GM20431 (cell line): ENCODE data around the gene CFAP100.

Experiments
- in situ Hi-C: fragments of 300-500 bp; cut with MseI, MboI; formaldehyde crosslinking; loops from one replicate; pipeline ENCODE4 v1.15.0; 2020; ENCODE audit warnings: low sequenced_read_pairs; ENCODE audit not compliant: unreplicated experiment

Gene CFAP100

DNA sequence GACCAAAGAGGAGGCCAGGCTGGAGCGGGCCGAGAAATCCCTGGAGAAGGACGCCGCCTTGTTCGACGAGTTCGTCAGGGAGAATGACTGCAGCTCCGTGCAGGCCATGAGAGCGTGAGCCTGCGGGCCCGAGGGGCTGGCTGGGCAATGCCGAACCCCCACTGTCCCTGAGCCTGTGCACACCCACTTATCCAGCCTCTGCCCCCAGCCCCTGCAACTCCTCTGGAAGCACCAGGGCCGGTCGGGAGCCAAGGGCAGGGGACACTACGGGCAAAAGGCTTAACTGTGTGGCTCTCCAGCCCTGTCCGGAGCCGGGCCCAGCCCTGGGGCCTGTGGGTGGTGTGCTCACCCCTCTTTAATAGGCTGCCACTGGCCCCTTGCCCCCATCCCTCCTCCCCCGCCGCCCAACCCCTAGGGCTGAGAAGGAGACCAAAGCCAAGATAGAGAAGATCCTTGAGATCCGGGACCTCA is 24.0 kb downstream of the CFAP100 start:
- in situ Hi-C loops: no loop called here

DNA sequence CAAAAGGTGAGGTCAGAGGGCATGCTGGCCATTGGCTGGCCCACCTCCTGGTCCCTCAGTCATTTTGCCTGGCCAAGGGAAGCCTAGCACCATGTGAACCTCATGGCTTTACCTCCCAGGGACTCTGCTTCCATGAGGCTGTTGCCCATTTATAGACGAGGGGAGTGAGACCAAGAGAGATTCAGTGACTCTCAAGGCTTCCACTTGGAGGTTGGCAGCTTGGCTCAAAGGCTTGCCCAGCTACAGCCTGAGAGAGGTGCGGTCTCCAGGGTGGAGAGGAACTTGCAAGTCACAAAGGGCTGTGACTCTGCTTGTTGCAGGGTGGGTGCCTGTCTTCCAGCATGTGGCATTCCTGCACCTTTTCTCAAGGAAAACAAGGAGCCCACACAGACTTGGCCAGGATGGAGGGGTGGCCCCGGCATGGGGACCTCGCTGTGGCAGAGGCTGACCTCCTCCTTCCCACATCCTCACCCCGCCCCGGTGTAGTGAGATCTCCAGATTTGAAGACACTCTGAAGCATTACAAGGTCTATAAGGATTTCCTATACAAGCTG is 24.5 kb downstream of the CFAP100 start:
- in situ Hi-C loops: no loop called here

DNA sequence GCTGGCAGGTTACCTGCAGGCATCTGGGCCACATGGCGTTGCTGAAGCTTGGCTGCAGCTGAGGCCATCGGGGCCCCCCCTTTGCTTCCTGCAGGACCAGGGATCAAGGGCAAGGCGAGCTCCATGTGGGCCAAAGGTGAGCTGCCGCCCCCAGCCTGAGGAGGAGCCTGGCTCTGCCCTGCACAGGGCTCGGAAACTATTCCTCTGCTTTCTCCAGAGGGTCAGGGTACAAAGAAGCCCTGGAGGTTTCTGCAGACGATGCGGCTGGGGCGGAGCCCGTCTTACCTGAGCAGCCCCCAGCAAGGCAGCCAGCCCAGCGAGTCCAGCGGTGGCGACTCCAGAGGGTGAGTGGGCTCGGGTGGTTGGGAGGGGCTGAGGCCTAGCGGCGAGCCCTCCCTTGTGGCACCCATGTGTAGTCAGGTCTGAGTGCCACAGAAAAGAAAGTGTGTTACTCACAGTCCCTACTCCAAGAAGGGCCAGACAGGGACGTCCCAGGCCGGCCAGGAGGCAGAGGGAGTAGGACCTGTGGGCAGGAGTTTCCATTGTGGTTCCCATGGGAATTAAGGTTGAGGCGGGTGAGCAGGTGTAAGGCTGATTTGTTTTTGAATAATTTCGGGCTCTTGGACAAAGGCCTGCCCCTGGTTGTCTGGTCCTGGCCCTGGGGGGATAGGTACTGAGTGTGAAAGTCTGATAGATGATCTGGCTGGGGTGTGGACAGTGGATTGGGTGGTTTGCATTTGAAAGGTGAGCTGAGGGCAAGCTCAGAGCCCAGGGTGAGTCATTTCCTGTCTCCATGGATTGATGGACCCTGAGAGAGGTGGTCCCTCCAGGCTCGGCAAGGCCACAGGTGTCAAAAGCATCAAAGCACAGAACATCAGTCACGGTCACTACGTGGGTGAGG is 25.4 kb downstream of the CFAP100 start:
- in situ Hi-C loops: no loop called here

DNA sequence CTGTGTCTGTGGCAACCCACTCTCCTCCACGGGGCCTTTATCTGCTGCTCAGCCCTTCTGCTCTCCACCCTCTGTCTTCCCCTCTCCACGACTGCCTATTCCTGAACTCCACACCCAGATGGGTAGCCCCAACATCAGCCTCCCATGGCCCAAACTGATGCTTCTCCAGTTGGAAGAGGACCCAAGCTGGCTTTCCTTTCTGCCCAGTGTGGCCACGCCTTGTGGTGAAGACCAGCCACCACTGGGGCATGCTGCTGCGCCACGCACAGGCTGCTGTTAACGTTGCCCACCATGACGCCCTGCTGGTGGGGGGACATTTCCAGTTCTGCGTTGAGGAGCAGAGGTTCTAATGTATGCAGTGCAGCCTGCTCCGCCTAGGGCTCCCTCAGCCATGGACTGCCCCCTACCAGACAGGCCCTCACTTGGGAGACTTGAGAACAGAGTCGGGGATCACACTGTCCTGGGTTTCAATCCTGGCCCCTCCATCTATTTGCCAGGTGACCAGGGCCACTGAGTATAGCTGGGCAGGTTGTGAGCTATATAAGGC is 26.9 kb downstream of the CFAP100 start:
- in situ Hi-C loops: no loop called here

DNA sequence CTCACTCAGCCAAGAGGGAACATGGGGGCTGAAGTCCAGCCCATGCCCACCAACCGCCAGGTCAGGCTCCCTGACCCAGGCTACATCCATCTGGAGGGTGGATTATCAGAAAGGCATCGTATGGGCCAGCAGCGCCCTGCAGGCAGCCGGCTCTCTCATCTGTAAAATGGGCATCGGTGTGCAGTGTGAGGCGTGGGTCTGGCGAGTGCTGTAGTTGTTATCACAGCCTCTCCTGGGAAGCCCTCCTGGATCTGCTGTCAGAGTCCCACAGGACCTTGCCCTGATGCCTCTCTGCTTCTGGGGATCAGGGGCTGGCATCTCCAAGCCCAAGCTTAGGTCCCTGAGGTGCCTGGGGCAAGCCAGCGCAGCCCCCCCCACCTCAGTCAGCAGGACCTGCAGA is 27.4 kb downstream of the CFAP100 start:
- in situ Hi-C loops: no loop called here

DNA sequence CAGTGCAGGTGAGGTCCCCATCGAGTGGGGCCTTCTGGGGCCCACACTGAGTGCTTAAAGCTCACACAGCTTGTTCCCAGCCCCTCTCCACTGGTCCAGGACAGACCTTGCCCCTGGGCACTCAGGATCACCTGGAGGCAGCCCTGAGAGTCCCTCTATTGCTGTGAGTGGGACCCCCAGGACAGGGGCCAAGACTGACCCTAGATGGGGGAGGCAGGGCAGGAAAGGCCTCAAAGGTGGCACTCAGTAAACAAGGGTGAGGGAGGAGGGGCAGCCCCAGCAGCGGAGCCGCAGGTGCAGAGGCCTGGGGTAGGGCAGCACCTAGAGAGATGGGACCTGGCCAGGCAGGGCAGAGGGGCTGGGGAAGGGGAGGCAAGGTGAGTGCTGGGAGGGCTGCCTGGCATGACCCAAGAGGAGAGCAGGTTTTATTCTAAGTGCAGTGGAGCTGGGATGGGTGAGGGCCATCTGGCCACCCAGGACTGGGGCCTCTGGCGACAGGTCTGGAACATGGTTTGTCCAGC is 27.9 kb downstream of the CFAP100 start:
- in situ Hi-C loops: no loop called here

DNA sequence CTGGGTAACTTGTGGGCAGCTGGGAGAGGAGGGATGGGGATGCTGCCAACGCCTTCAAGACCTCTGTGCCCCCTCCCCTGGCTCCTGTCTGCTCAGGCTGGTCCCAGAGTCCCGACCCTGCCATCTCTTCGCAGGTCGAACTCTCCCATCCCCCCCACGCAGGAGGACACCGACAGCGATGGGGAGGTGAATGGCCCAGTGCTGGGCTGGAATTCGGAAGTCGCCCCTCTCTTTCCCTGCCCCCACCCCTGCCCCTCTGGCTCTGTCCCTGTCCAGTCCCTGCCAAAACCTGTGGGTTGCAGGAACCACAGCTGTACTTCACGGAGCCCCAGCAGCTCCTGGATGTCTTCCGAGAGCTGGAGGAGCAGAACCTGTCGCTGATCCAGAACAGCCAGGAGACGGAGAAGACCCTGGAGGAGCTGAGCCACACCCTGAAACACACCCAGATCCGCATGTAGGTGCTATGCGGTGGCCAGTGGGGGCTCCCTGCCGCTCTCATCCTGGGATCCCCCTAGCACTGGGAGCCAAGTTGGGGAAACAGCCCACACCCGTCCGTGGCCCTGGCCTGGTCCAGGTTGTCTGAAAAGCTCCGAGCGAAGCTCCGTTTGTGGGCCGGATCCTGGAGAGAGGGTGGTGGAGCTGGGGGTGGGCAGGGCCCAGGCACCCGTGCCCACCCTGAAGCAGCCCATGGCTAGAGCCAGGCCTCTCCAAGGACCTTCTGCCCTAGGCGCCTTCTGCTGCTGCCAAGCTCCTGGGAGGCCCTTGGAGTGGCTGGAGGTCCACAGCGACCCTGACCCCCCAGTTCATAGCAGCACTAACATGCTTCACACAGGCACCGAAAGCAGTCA is 28.7 kb downstream of the CFAP100 start:
- in situ Hi-C loops: no loop called here

DNA sequence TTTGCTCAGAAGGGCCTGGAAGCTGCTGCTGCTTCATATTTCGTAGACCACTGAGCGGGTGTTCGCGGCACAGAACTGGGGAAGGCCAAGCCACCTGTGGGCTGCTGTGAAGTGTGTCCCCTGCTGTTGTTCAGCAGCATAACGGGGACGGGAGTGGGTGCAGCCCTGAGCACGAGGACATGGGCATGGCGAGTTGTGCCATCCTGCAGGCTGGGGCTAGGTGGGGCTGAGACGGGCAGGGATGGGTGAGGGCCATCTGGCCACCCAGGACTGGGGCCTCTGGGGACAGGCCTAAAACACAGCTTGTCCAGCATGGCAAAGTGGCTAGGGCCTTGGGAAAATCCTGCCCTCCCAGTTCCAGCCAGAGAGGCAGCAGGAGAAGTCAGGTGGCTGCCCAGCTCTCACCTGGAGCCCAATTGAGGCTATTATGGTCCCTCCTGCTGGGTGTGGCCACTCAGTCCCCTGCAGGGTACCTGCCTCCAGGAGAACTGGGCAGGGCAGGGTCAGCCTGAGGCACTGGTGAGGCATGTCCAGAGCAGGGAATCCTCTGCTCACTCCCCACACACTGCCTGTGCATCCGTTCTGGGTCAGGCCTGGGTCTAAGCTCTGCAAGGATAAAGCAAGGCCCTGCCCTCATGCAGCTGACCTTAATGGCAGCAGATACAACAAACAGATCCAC is 29.5 kb downstream of the CFAP100 start:
- in situ Hi-C loops: no loop called here

DNA sequence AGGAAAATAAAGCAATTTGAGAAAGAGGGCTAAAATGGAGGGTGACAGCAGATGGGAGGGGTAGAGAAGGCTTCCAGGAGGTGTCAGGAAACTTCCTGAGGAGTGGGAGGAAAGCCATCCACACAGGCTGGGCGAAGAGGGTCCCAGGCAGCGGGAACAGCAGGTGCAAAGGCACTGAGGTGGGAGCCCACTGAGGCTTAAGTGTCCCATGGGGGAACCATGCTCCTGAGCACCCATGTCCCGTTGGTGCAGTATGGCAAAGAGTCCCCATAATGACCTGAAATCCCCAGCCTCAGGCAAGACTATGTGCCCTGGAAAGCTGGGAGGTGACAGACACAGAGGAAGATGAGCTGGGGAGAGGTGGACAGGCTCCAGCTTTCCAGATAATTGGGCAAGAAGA is 30.0 kb downstream of the CFAP100 start:
- in situ Hi-C loops: no loop called here

DNA sequence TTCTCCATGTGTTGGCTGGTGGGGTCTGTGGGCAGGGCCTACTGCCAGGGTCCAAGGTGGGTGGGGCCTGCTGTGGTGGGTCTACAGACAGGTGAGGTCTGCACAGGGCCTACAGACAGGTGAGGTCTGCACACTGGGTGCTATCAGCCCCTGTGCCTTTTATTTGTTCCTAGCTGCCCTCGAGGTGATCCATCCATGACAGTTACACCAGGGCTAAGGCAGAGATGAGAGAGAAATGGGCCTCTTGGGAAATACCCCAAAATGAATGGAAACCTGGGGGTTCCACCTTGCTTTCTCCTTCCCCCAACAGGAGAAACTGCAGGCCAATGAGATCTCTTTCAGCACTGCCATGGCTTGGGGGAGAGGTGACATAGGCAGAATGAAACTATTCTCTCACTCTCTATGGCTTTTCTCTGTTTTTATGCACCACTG is 36.4 kb downstream of the CFAP100 start:
- in situ Hi-C loops: no loop called here

DNA sequence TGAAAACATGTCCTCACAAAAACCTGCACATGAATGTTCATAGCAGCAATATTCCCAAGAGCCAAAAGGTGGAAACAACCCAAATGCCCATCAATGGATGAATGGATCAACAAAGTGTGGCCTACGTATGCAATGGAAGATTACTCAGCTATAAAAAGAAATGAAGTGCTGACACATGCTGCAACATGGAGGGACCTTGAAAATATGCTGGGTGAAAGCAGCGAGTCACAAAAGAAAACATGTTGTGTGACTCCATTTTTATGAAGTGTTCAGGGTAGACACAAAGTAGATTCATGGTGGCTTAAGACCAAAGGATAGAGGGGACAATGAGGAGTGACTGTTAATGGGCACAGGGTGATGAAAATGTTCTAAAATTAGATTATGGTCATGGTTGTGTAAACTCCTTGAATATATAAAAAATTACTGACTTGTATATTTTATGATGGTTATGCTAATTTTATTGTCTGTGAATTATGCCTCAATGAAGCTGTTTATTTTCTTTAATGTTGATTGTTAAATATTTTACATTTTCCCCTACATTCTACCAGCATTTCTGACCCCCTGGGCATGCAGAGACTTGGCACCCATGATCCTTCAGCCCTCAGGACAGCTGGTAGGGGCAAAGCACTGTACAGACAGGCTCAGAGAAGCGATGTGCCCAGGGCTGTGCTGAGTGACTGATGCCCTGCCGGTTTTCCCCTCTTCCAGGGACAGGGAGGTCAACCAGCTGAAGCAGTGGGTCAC is 37.8 kb downstream of the CFAP100 start:
- in situ Hi-C loops: no loop called here

DNA sequence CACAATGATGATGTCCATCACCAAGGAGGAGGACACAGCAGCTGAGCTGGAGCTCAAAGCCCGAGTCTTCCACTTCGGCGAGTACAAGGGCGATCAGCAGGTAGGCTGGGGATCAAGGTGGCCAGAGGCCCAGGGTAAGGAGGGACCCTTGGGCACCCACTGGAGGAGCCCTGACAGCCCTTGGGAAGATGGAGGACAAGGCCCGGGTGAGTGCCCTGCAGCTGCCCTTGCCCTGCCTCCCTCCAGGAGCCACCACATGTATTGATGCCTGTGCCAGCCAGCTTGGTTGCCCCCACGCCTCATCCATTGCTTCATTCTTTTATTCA is 38.4 kb downstream of the CFAP100 start:
- in situ Hi-C loops: no loop called here

DNA sequence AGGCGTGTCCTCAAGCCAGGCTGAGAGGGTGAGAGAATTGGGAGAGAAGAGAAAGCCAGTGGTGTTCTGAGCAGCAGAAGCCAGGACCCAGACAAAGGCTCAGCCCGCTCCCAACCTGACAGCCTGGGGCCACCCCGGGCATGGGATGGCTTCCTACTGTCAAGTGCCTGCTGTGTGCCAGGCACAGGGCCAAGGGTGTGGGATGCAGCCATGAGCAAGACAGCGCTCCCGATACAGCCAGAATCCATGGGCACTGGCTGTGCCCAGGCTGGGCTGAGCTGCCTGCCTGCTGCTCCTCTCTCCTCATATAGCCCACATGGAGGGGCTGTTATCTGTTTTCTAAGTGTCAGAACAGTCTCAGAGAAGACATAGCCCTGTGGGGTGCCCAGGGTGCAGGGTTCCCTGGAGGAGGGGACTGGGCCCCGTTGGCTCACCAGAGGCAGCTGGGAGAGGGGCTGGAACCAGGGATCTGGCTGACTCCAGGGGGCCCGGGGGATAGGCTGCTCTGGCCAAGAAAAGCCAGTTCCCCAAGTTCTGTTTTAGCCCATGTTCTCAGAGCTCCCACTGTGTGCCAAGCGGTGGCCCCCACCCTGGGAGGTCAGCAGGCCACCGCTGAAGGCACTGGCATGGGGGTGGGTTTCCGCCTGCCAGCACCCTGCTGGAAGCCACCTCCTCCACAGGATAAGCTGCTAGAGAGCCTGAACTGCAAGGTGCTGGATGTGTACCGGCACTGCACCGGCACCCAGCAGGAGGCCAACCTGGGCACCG is 39.0 kb downstream of the CFAP100 start:
- in situ Hi-C loops: no loop called here

DNA sequence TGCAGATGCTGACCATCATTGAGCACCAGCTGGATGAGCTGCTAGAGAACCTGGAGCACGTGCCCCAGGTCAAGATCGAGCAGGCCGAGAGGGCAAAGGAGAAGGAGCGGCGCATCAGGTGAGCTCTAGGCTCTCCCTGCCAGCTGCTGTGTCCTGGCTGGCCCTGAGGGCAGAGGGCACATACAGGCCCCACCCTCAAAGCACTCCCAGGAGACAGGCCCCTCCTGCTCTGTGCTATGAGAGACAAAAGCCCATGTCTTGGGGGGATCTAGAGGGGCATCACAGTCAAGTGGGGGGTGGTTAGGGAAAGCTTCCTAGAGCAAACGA is 39.5 kb downstream of the CFAP100 start:
- in situ Hi-C loops: no loop called here

DNA sequence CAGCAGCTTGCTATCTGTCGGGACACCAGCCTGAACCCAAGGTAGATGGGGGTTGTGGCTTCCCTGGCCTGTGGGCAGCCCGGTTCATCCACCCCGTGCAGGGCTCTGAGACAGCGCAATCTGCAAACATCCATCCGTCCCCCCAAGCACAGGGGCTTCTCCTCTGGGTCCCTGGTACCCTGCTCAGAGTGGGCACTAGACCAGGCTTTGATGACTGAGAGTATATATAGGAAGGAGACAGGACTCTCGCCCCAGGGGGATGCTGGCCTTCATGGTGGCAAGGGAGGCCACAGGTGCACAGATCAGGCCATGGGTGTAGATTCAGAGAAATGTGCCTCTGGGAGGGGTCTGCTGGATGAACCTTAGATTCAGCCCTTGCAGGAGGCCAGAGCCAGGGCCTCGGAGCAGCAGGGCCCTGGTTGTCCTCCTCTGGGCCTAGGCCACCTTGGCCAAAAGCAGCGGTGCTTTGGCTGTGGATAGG is 40.3 kb downstream of the CFAP100 start:
- in situ Hi-C loops: no loop called here

DNA sequence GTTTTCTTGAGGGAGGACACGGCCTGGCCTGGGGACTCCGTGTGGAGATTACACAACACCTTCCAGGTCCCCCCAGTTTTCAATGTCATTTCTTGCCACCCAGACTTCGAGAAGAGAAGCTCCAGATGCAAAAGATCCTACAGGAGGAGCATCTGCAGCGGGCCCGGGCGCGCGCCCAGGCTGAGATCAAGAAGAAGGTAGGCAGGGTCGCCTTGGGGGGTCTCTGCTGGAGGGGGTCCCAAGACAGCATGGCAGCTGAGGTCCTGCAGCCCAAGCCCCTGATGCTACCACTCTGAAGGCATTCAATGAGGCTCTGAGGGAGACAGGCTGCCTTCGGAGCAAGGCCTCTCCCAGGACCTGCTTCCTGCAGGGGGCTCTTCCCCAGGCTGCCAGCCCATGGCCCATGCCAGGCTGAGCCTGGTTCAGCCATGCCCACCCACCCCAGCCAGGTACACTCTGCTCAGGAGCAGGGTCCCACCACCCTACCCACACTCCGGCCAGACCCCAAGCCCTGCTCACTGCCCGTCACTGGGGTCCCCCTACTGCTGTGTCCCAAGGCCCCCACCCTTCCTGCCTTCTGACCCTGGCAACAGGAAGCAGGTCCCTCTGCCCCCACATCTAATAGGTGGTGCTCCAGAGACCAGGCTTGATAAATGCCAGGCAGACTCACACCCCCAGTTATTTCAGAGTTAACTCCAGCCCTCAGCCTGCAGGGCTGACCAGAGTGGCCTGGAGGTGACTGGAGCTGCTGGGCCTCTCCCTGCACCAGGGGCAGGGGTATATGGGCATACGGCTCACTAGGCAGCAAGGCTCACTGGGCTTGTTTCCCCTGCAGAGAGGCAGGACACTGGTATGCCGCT is 41.0 kb downstream of the CFAP100 start:
- in situ Hi-C loops: no loop called here

DNA sequence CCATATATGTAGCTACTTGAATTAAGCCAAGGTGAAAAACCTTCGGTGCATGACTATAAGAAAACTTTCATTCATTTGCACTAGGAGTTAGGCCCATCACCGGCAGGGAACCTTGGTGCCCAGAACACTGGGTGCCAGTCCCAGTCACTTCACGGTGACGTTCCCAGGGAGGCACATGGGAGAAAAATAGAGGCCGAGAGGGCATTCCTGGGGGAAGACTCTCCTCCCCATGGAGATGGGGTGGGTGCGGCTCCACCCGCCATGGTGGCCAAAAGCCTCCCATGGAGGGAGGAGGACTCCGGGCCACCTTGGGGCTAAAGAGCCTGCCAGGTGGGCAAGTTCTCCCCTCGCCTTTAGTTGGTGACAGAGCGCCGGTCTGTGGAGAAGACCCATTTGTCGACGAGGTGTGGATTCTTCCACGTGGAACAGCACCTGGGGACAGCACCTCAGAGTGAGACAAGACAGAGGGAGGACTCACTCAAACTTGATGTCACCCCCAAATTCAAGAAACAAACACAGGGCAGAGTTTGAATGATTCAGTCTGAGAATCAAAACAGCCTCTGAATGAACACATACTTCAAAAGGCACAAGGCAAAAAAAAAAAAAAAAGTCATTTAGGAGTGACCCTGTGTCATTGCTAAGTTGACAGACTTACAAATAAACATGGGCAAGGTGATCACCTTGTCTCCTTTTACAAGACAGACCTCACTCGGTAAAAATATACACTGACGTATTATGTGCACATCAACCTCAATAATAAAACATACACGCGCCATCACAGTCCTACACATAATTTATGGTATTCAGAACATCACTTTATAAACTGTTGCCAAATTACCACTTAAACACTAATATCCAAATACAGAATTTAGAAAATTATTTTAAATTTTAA is 42.4 kb downstream of the CFAP100 start:
- in situ Hi-C loops: no loop called here
